Stimulated activated CD8-positive, alpha-beta memory T cell treated with anti-CD3 and anti-CD28 coated beads, Interleukin-12 subunit alpha, Interleukin-12 subunit beta, amount 100 ng/mL, for 24 hours (primary cell): ENCODE results near the gene CELSR1.
A peak's percentile ranks its signal among the peaks of the same experiment; 100 is the strongest.

Source experiments
- DNase-seq: peaks from one replicate; pipeline ENCODE4 v3.0.0-alpha.2; 2020; ENCODE audit errors: extremely low read depth

The CELSR1 gene

GRCh38 chr22:46576556-46577367 lies 39.3 kb upstream of the CELSR1 start:
- peak; percentile 30 for DNase-seq

DNA sequence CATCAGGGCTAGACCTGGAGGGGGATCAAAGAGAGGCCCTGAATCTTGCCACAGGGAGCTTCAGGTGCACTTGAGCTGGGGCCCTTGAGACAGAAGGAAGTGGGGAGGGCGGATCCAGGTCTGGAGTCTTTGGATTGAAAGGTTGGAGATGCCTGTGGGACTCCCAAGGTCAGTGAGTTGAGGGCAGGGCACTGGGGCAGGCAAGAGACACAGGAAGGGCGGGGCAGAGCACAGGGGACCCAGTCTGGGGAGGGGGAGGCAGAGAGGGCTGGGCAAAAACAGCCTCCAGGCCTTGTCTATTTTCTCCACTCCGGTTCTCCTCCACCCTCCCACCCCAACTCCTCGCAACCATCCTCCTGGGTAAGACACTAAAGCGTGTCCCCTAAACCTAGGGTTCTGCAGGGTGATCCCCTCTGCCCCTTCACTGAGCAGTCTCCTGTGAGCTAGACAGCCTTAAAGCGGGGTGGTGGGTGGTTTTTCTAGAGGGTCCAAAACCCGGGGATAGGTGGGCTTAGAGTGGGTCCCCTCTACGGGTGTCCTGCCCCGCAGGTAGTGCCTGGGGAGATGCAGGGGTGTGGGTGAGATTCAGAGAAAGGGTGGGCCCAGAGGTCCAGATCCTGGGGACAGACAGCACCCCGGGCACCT lies 38.6 kb upstream of the CELSR1 start:
- no peak for DNase-seq

GRCh38 chr22:46574993-46575910 lies 37.8 kb upstream of the CELSR1 start:
- no peak for DNase-seq

DNA sequence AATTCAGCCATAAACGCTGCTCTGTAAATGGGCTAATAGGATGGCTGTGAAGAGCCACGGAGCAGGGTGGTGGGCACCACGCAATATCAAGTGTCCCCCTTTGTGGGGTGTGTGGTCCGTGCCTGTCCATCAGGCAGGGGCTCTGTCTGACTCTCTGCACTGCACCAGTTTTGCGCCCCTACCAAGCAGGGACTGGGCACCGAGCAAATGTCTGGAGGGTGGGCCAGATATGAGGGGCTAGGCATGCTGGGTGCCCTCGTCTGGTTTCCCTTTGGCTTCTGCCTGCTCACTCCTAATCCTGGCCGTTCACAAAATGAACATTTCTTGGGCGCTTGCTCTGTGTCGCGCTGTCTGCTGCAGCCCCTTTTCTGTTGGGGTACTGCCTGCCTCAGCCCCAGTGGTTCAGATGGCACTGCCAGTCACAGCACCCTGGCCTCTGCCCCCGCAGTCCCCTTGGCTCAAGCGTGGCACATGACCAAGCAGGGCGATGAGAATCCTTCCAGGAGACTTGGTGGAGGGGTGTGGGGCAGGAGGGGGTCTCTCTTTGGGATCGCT lies 37.1 kb upstream of the CELSR1 start:
- DNase-seq: no peak

DNA sequence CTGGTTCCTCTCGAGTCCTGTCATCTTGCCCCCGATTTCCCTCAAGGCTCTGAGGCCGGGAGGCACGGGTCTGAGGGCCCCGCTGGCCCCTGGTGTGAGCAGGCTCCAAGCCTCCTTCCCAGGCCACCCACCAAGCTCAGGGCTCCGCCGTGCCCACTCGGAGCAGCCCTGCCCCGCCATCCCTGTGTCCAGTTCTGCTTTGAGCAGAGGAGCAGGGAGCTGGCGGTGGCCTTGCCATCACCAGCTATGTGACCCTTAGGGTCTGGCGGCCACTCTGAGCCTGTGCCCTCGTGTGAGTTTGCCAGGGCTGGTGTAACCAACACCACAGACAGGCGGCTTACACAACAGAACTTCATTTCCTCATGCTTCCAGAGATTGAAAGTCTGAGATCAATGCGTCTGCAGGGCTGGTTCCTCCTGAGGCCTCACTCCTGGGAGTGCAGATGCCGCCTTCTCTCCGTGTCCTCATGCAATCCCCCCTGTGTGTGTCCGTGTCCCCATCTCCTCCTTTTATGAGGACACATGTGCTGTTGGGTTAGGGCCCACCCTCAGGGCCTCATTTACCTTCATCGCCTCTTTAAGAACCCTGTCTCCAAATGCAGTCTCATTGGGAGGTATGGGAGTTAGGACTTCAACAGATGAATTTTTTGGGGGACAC lies 36.5 kb upstream of the CELSR1 start:
- no peak for DNase-seq

GRCh38 chr22:46572911-46573780 lies 35.7 kb upstream of the CELSR1 start:
- no peak for DNase-seq

DNA sequence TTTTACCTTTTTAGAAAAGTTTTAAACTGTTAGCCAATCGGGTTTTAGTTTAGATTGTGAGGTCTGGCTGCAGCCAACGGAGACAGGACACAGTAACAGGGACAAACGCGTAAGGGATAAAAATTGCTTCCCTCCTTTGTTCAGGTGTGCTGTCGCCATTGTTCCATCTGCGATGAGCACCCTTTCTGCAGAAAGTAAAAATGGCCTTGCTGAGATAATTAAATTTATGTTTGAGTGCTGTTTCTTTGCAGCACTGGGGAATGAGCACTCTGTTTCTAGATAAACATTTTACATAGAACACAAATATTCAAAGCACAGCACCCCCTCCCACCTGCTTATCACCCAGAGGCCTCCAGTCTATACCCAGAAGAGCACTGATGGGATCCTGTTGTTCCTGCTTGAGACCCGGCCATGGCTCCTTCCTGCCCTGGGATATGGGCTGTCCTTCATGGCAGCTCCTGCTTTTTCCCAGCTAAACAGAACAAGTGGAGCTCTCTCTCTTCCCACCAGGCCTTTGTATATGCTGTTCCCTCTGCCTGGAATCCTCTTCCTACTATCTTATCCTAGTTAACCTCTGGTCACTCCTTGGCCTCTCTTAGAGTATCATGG lies 34.3 kb upstream of the CELSR1 start:
- no peak for DNase-seq

DNA sequence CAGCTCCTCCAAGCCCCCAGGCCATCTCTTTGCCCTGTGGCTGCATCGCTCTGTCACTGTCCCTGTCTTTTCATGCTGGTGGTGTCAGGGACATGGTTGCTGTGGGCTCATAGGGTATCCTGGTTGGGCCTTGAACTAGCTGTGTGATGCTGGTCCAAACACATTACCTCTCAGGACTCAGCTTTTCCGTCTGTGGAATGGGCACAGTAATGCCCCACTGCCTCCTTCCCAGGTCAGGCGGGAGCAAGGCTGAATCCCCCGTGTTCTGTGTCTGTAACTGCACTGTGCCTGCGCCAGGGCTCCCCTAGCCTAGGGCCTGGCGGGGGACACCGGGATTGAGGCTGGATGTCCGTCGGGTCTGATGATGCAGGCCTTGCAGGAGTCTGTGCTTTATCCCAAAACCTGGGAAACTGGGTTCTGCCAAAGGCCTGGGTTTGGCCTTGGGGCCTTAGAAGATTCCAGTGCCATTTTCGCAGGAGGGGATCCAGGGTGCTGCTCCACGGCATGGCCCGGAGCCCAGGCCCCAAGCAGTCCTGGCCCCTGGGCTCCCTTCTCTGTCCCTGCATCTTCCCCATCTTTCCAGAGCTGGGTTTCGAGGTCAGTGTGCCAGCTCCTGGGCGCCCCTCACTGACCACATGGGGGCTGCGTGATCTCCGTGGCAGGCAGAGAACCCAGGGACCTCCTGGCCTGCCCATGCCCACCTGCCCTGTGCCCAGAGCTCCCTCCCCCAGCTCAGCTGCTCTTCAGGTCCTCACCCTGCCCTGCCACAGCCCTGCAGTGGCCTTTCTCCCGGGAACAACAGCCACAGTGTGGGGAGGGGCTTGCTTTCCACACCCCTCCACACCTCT lies 32.7 kb upstream of the CELSR1 start:
- no peak for DNase-seq

DNA sequence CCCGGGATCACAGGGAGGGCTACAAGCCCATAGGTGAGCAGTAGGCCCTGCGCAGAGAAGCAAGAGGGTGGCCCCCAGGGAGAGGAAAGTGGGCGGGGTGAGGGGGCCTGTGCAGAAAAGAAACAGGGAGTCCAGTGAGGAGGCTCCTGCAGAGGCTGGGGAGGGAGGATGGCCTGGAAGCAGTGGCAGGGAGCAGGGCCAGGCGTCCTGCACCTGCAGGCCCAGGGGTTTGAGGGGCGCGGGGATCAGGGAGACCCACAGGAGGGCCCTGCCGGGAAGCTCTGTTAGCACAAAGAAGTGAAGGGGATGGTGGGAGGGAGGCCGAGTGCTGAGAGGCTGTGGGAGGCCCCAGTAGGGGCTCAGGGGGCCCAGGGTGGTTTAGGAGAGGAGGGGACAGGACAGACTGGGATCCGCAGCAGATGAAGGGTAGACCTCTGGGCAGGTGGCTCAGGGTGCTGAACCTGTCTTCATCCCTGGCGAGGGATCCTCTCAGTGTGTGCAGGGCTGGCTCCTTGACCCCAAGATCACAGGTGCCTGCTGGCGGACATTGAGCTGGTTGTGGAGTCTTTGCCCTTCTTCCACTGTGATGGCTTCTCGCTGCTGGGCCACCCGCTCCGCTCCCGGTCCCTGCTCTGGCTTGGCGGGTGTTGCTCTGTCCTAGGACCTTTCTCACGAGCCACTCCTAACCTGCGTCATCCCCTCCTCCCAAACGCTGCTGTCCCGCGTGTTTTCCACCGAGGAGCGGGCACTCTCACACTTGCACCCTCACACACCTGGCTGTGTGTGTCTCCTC lies 31.8 kb upstream of the CELSR1 start:
- no peak for DNase-seq

GRCh38 chr22:46568102-46568809 lies 30.8 kb upstream of the CELSR1 start:
- DNase-seq: no peak

- no peak for DNase-seq
These were observed 30.1 kb upstream of the CELSR1 start for GRCh38 chr22:46567471-46567870.

DNA sequence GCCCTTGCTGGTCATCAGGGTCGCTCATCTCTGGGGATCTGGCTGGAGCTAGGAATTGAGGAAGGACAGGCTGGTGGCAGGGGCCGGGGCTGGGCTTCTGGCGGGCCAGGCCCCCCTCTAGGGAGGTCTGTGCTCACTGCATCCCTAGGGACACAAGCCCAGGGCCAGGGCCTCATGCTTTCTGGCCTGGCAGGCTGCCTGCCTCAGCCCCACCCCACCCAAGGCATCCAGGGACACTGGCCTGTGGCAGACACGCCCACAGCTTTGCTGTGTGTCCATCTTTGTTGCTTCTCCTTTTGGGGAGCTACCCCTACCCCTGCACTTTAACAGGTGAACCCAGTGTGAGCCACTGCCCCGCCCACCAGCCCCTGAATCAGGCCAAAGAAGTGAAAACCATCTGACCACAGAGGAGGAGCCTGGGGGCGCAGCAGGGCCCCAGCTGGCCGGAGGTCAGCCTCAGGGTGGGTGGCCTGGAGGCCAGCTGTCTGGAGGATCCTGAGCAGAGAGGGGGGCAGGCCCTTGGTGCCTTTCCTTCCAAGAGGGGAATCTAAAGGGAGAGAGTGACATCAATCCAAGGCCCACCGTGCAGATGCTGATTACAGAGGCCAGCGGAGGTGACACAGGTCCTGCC lies 26.8 kb upstream of the CELSR1 start:
- no peak for DNase-seq

GRCh38 chr22:46563381-46564083 lies 26.1 kb upstream of the CELSR1 start:
- DNase-seq: peak; percentile 36

DNA sequence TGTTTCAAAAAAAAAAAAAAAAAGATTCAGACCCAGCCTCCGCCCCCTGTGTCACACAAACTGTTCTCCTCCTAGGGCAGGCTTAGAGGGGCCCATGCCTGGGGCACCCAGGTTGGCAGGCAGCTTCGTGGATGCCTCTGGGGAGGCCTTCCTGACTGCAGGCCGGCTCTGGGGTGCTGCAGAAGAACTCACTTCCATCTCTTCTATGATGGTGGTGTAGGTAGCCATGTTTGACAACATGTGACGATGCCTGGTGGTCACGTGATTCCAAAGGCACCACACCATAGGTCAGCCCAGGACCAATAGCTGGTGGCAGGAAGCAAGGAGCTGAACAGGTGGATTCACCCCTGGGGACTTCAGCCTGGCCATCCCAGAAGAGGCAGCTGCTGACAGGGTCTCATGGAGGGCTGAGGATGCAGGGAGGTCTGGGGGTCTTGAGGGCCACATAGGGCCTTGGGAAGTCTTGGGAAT lies 24.1 kb upstream of the CELSR1 start:
- DNase-seq: no peak

- DNase-seq: no peak
These were observed 23.4 kb upstream of the CELSR1 start for GRCh38 chr22:46560696-46561295.
